ENCODE data around the gene HUNK.

The HUNK gene

DNA sequence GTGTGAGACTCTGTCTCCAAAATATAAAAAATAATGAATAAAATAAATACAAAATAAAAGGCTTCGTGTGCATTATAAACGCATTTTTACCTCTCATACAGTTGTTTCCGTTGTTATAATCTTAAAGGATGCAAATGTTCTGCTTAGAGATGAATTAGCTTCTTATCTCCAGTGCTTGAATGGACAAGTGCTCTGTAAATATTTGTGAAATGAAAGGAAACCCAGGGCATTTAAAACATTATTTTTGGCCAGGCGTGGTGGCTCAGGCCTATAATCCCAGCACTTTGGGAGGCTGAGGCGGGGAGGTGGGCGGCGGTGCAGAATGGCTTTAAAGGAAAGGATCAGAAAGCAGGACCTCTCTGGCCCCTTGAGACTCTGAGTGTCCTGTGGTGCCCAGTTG lies 94.5 kb downstream of the HUNK start:
- no peak for DNase-seq

DNA sequence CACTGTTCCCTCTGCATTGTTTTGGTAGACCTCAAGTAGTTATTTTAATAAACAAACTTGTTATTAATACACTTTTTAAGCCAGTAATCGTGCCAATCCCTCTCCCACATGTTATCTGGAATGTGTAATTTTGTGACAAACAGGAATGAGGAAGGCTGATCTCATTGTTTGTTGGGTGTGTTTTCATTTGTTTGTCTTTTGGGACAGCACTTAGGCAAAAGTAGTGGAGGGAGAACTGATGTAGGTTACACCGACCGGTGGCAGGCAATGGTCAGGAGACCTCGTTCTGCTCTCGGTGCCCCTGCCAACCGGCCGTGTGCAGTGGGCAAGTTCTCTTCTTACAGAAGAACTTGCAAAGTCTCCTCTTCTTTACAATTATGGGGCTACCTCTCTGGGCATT lies 99.8 kb downstream of the HUNK start:
- no peak for DNase-seq

DNA sequence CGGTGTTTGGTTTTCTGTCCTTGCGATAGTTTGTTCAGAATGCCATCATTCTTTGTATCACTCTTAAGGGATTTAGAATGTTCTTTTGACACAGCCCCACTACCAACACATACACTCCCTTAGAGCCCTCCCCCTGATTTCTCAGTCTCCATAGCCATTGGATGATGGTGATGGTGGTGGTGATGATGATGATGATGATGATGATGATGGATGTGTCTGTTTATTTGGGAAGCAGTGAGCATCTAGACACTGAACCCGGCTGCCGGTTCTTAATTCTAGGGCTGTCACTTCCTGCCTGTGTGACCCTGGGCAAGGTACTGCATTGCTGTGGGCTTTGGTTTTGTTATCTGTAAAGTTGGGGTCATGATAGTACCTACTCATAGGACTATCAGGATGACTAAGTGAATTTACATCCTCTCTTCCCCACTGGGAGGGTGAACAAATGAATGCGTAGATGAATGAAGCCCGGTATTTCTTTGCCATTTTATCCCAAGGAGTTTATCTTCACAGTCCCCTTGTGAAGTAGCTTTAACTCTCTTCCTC lies 100.7 kb downstream of the HUNK start:
- DNase-seq, result no peak

DNA sequence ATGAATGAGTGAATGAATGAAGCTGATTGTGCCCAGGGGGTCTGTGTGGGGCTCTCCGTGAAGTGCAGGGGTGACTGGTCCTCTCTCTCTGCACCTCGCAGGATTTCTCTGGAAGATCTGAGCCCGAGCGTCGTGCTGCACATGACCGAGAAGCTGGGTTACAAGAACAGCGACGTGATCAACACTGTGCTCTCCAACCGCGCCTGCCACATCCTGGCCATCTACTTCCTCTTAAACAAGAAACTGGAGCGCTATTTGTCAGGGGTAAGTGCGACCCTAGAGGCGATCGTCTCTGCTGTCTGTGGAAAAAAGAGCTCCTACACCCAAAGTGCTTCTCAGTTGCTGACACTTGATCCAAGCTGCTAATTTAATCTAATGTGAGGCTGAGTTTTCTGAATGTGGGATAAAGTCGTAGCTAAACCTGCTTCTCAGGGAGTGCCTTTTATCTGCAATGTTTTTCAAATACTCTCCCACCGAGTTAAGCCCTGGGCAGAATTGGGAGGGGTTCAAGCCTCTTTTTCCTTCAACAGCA lies 101.7 kb downstream of the HUNK start:
- DNase-seq, result peak; percentile 4

DNA sequence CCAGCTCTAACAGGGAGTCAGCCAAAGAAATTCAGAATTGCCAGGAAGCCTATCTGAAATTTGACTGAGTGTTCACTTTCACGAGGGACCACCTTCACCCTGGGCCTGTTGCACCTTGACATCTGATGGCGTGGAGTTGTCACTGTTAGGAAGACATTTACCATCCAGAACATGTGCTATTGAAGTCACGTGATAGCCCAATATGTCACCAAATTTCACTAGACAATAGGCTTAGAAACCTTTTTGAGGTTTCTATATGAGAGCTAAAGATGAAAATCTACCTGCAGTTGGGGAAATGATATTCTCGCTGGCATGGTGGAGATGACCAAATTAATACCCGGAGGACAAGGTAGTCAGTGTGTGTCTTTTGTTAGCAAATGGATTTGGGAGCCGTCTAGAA lies 102.7 kb downstream of the HUNK start:
- DNase-seq, result no peak

DNA sequence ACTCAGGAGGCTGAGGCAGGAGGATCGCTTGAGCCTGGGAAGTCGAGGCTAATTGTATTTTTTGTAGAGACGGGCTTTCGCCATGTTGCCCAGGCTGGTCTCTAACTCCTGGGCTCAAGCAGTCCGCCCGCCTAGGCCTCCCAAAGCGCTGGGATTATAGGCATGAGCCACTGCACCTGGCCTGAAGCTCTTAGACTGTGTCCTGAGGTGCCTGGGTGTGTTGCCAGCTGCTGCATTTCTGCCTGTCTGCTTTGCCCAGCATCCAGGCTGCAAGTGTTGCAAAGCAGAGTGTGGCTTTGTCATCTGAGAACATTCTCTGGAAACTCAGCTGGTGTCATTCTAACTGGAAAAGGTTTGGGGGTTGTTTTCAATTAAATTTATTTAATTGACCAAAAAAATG lies 105.0 kb downstream of the HUNK start:
- no peak for DNase-seq

DNA sequence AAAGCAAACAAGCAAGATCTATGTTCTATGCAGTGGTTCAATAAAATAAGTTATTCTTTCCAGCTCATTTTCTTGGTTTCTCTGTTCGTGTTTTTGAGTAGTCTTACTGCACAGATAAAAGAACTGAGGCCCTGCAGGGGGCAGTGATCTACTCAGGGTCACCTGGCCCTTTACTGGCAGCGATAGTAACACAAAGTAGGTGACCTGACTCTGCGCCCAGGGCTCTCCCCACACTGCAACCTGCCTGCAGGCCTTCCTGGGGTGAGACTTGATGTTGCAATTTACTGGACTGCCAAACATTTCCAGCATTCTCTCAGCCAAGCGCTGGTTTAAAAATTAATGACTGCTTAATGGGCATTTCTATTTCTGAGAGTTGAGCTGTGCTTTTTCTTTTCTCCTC lies 110.3 kb downstream of the HUNK start:
- DNase-seq, result no peak

DNA sequence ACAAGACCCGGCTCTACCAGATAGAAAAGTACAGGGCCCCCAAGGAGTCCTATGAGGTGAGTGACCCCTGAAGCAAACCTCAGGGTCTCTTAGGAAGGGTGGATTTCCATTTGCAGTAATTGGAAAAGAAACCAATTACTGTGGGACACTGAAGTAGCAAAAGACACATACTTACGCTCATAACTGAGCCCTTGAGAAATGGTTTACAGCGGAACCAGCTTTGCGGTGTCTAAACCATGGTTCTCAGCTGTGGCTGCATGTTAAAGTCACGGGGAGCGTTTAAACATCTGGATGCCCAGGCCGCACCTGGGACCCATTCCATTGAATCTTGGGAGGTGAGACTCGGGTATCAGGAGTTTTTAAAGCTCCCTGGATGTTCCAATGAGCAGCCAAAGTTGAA lies 110.7 kb downstream of the HUNK start:
- no peak for DNase-seq

DNA sequence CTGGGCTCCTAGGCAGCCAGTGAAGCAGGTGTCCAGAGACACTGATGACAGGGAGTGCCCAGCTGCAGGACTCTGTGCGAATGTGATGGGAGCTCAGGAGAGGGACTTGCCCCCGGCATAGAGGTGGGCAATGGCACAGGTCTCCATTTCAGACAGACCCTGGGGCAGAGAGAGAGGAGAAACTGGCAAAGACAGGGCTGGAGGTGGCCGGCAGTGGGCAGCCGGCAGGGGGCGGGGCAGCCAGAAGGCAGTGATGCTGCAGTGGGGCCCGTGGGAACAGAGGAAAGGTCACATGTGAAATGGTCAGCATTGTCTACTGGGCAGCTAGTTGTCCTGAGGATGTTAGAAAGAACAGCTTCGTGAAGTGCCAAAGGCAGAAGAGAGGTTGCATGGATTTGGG lies 112.6 kb downstream of the HUNK start:
- DNase-seq, result no peak

DNA sequence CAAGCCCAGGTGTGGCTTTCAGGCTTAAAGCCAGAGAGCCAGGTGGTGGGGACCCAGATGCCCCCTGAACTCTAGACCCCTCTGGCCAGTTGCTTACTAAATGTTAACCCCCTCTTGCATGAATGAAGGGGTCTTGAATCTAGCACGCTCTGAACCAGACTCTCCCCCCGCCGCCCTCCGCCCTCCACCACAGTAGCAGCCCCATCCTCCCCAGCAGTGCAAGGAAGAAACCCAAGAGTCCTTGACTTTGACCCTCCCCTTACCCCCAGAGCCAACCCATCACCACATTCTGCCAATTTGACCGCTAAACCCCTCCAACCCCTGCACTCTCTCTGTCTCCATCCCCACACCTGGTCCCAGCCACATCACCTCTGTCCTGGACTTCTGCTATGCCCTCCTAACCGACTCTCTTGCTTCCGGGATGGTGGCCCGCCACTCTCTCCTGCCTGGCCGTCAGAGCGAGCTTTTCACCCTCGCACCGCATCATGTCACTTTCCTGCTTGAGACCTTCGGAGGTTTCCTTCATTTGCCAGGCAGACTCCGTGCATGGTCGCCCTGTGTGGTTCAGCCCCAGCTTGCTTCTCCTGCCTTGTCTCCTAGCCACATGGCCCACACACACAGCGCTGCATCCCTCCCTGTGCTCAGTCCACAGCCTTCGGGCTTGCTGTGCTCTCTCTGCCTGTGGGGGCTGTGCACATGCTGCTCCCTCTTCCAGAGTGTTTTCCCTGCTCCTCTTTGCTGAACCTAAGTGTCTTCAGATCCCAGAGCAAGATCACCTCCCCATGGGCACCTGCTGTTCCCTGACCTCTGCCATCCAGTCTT lies 113.4 kb downstream of the HUNK start:
- no peak for DNase-seq

DNA sequence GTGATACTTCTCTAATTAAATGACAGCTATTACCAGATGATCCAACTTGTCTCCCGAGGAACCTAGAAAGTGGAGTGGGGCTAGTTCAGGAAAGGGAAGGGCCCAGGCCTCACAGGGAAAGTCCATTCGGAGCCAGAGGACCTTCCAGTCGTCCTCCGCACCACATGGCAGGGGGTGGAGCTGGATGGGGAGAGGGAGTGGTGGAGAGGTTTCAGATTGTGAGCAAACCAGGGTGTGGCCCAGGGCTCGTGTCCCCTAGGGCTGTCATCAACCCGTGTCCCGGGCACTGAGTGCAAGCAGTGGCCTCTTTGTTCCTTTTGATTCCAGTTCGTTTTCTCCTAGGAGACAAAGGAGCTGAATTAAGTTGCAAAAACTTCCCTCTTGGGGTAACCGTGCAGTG lies 114.9 kb downstream of the HUNK start:
- DNase-seq, result no peak

DNA sequence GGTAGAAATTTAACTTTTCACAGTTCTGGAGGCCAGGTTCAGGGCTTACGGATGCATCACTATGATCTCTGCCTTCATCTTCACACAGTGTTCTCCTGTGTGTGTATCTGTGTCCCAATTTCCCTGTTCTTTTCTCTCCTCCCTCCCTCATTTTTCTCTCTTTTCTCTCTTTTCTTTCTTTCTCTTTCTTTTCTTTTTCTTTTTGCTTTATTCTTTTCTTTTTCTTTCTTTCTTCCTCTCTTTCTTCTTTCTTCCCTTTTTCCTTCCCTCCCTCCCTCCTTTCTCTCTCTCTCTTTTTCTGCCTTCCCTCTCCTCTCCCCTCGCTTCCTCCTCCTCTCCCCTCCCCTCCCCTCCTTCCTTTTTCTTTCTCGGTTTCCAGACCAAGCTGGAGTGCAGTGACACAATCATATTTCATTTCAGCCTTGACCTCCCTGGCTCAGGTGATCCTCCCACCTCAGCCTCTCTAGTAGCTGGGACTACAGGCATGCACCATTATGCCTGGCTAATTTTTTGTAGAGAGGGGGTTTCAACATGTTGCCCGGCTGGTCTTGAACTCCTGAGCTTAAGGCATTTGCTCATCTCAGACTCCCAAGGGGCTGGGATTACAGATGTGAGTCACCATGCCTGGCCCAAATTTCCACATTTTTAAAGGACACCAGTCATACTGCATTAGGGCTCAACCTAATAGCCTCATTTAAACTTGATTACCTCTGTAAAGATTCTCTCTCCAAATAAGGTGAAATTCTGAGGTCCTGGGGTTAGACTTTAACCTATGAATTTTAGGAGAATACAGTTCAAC lies 115.9 kb downstream of the HUNK start:
- DNase-seq, result no peak

DNA sequence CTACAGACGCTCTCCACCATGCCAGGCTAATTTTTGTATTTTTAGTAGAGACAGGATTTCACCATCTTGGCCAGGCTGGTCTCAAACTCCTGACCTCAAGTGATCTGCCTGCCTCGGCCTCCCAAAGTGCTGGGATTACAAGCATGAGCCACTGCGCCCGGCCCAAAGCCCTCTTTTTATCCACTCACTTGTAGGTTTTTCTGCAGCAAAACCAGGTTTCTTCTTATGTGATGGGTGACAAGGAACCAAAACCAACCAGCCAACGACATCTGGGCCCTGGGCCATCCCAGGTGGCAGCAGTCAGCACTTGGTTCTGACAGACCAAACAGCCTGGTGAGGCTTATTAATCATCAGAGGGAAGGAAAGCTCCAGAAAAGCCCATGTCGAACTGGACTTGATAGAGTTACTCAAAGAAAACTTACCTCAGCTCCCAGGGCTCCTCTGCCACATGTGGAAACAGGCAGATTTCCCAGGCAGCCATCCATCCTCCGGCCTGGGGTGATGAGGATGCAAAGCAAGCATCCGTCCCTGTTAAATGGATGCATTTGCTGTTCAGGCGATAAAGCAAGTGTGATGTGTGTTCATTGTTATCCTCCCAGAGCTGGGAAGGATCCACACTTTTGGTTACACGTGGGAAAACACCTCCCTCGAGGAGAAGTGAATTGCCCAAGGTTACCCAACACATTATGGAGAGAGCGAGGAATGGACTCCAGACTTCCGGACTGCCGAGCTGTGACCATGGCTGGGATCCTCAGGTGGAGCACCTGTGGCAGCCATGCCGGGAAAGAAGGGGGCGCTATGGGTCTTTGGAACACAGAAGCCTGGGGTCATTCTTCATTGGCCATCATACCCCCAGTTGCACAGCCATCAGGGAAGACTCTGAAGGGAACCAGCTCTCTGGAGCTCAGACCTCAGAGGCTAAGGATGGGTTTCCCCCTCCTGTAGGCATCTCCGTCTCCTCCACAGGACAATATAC lies 118.8 kb downstream of the HUNK start:
- no peak for DNase-seq

DNA sequence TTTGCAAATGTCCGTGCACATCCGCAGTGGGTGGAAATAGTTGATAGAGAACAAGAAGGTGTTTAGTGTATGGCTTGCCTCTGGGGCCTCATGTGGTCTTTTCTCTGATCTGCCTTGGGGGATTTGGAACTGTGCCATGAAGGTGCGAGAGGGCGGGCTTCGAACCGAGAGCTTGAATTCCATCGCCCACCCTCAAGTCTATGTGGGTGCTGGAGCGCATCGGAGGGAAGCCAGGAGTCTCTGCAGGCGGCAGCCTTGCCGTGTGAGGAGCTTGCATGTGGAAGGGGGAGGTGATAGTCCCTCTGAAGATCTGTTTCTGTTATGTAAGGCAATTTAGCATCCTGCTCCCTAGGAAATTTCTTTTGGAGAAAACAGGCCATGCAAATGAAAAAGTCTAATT lies 119.6 kb downstream of the HUNK start:
- DNase-seq, result no peak

DNA sequence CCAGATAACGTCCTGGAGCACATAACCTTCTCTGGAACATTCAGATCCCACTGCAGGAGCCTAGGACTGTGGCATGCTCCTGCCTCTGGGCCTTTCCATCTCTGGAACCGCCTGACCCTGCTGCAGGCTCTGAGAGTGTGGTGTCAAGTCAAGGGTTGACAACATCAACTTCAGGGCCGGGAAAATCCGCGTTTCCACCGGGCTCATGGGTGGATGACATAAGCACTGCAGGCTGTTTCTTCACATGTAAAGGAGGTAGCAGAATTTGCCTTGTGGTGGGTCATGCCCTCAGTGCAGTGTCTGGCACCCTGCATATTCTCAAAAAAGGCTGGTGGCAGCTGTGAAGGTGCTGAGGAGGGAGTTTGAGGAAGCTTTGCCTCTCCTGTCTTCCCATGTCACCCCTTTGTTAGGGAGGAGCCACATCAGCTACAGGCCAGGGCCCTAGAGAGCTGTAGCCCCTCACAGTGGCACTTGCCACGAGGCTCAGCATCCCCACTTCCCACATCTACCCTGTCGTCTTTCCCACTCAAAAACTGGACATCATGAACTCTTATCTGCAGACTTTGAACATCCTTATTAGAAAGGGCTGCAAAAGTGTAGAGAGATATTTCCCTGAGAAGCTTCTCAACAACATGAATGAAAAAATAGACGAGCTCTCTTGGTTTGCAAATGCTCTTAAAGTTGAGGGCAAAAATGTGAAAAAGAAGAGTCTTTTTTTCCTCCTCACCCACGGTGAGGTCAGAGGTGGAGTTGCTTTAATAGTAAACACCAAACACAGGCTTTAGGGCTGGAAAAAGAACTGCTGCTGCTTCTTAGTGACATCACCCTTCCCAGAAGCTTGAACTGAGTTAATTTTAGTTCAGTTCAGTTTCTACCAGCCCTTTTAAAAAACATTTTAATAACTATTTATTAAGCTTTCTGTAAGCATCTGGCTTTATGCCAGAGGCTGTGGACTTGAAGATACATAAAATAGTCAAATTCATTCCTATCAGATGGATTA lies 121.3 kb downstream of the HUNK start:
- DNase-seq, result no peak

DNA sequence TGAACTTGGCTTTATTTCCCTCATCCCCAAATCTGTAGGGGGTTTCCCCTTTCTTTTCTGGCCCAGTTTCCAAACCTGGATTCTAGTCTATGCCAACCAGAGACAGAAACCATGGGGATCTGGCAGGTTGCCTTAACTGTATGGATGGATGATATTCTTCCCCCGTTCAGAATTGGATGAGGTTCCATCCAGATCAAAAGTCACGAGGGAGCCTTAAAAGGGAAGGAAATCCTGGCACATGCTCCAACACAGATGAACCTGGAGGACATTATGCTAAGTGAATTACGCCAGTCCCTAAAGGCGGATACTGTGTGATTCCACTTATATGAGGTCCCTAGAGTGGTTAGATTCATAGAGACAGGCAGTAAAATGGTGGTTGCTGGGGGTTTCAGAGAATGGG lies 124.4 kb downstream of the HUNK start:
- DNase-seq, result no peak

DNA sequence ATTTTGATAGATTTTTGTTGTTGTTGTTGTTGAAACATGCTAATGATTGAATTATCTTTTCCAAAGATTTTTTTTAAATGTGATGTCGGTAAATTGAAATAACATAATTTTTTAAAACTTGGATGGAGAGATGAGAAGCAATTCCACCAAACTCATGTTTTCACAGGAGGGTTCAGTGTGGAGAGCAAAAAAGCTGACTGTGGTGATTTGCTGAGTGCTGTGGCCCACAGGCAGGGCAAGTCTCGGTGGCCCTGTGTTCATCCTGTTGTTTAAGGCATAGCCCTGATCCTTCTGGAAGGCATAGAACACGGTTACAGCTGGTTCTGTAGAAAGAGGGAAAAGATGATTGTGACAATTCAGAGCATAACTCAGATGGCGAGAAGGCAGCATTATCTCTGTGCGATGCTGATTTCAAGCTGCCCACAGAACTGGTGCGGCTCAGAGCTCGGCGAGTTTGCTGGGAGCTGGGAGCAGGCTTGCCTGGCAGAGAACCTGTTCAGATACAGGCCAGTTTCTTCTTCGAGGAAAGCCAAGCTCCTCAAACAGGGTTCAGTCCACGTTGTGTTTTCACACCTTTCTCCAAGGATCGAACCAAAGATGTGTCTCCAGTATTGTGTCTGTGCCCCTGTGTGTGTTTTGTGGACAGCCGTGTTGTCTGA lies 127.1 kb downstream of the HUNK start:
- no peak for DNase-seq

DNA sequence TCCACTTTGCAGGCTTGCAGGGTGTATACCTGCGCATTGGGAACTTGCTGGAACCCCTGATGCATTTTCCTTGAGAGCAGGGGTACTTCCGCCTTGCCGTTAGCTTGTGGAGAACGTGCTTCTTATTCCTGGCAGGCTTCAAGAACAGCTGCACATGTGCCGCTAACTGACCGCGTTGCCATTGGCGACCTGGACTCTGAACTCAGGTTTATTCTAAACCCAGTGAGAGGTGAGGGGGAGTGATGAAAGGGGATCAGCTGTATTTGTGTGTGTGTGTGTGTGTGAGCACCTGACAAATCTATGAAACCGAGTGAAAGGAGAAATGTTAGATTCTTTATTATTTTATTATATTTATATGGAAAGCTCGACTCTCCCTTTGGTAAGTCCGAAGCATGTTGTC lies 128.6 kb downstream of the HUNK start:
- no peak for DNase-seq

DNA sequence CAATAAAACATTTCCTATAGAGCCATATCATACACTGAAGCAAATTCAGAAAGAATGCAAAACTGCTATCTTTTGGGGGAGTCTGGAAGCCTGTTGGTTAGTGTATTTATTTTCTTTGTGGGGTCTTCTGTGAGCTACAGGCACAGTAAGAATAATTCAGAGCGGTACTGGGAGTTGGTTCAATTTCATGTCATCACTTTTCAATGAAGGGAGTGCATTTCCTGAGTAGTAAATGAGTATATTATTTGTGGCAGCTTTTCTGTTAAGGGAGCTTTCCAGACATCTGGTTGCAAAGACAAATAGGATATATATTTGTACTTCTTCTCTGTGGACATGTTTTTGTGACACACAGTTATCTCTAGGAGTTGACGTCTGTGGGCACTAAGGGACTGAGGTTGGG lies 130.6 kb downstream of the HUNK start:
- DNase-seq, result no peak

DNA sequence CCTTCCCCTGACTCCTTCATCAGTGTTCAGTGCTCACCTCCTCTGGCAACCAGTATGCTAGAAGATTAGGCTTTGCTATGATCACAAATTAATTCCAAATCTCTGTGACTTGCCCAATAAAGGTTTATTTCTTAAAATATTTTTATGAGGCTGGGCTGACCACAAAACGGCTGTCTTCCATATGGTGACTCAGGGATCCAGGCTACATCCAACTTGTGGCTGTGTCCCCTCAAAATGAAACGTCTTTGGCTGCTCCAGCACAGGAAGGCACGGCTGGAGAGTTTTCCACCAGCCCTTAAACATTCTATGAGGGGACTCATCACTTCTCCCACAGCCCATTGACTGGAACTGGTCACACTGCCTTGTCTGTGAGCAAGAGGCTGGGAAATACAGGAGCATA lies 131.5 kb downstream of the HUNK start:
- no peak for DNase-seq

DNA sequence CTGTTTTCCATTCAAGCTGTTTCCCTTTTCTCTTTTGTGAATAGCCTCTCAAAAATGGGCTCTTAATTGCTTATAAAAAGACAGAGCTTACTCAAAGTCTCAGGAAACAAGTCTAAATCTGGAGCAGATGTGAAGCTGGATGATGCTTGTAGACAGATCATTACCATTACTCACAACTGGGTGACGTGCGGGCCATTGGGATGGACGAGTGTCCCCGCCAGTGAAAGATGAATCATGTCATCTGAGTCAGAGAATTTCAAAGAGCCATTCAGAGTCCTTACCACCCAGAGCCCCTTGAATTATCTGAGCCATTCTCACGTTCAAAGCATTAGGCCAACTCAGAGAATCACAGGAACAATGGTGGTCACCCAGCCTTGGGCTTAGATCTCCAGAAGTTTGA lies 134.6 kb downstream of the HUNK start:
- no peak for DNase-seq

Data from activated naive CD4-positive, alpha-beta T cell treated with Interleukin-2 at 50 U/mL for 16 hours (primary cell).